Measurements from ENCODE around the gene CGNL1. TPM values are rescaled to one million over a fixed set of nuclear protein-coding genes. Genes with fewer than 3 reads are reported as not detected.

CGNL1 gene
- total RNA-seq, 2 donors from 2014 or later: 16.8 to 26.0 TPM

DNA sequence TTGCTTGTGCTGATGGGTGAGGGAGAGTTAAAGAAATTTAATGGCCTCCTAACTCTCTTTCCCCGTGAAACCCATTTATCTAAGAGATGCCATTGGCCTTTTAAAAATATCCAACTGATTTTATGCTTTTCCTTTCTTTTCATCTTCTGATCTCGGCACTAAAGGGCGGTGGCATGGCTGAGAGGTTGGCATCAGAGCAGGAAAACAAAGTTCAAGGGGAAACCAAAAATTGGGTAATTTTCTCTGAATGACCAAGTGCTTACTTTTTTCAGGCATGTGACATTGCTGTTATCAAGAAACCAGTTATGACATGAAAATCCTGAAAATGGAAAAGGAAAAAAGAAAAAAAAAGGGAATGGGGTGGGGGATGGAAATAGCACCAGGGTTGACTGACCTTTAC lies 3.2 kb downstream of the CGNL1 start:
- intact Hi-C loops (cut with DNase I): no loop called here
- DNase-seq (no peak), ATAC-seq (no peak)

DNA sequence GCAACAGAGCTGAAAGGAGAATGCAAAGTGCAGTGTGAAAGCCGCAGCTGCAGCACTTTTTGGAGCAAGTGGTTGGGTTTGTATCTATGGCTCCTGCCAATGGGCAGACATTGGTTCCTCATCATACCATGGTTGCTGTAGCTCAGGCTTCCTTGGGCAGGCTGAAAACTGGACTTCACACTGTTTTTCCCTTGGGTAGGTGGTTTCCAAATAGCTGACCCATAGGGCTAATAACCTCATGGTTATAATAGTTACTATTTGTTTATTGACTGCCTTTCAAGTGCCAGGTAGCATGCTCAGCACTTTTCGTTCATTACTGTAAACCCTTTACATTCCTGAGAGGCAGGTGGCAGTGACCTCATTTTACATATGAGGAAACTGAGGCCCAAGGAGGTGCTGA lies 4.5 kb downstream of the CGNL1 start:
- no peak for ATAC-seq
- intact Hi-C loops (cut with DNase I): no loop called here

GRCh38 chr15:57382215-57382614 lies 5.9 kb downstream of the CGNL1 start:
- DNase-seq (no peak), ATAC-seq (peak in 1 of 2 donors; percentile 17)
- intact Hi-C loops (cut with DNase I): no loop called here

More for the DNA sequence above, 4.5 kb downstream of the CGNL1 start:
- DNase-seq: no peak

GRCh38 chr15:57382969-57383368 lies 6.7 kb downstream of the CGNL1 start:
- ATAC-seq: peak in 1 of 2 donors; percentile 19
- DNase-seq: no peak
- intact Hi-C loops (cut with DNase I): no loop called here

- intact Hi-C loops (cut with DNase I): no loop called here
- DNase-seq (peak; percentile 48), ATAC-seq (peak; percentile 67 to 78)
These were observed 7.7 kb downstream of the CGNL1 start for GRCh38 chr15:57384024-57384423.

GRCh38 chr15:57384816-57385215 lies 8.5 kb downstream of the CGNL1 start:
- peak in 1 of 2 donors; percentile 63 for ATAC-seq
- intact Hi-C loops (cut with DNase I): no loop called here
- no peak for DNase-seq

DNA sequence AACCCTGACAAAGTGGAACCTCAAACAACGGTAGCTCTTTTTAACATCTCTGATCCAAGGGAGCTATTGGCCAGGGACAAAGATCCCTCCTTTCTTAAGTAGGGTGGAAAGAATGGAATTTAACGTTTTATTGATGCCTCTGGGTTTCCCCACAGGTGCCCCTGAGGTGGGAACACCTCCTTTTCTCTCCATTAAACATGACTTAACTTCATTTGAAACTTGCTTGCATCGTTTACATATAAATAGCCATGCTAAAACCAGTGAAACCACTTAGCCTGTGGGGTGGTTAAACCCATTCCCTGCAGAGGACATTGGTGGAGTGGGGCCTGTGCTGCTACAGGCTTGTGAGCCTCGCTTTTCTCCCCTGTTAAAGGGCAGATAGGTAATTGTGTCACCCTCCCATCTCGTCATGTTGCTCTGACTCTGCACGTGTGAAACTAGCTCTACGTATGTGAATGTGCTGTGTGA lies 9.7 kb downstream of the CGNL1 start:
- intact Hi-C loops (cut with DNase I): no loop called here
- DNase-seq: no peak

GRCh38 chr15:57386976-57387375 lies 10.7 kb downstream of the CGNL1 start:
- no peak for DNase-seq
- ATAC-seq: no peak
- intact Hi-C loops (cut with DNase I): no loop called here

More for the DNA sequence above, 9.7 kb downstream of the CGNL1 start:
- ATAC-seq: no peak

DNA sequence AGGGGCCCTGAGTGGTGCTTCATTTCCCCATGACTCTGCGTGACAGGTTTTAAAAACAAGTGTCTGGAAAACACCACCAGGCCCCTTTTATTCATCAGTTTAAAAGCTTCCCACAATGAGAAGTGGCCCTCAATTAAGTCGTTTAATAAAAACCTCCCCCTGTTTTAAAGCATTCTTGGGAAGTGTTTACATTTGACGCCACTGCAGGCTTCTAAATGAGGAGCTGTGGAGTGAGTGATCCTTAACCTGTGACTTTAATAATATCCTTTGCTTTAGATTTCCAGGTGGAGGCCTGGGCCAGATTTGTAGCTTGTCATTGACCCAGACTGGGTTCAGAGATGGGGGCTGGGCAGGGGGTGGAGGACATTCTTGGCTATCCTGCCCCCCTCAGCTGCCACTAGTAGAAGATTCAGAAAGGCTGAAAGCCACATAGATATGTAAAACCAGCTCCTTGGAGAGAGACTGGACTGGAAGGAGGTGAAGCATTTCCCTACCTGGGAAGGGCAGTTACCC lies 11.3 kb downstream of the CGNL1 start:
- no peak for ATAC-seq
- intact Hi-C loops (cut with DNase I): no loop called here
- no peak for DNase-seq

GRCh38 chr15:57388464-57388863 lies 12.2 kb downstream of the CGNL1 start:
- ATAC-seq (peak in 1 of 2 donors; percentile 29), DNase-seq (no peak)
- intact Hi-C loops (cut with DNase I): no loop called here

- intact Hi-C loops (cut with DNase I): no loop called here
- DNase-seq: no peak
- ATAC-seq: no peak
These were observed 13.7 kb downstream of the CGNL1 start for GRCh38 chr15:57389991-57390390.

DNA sequence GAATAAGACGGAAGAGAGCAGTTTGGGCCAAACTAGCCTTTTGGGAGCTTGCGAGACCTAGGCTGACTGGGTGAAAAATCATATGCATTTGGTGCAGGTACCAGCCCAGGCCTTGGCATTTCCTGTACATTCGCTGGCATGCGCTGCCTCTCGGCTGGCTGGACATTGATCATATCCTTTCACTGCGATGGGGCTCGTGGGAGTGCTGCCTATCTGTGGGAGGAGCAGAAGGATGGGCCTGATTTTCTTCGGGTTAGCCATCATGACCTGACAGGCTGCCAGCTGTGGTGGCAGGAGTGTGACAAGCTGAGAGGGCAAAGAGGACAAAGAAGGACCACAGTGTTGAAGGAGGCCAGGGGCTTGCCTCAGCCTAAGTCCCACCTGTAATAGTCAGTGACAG lies 14.3 kb downstream of the CGNL1 start:
- intact Hi-C loops (cut with DNase I): no loop called here
- no peak for DNase-seq
- no peak for ATAC-seq

DNA sequence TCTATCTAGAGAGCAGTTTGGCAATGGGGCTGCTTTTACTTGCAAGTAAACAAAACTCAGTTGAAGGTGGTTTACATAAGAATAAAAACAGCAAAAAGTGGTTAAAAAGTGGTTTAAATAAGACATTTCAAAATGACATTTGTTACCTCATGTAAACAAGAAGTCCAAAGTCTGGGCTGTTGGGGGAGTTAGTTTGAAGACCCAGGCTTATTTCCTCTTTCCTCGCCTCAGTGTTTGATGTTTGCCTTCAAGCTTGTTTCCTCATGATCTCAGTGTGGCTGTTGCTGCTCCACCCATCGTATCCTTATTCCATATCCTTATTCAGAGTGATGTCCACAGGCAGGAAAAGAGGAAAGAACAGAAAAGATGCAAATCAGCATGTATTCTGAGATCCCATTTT lies 15.2 kb downstream of the CGNL1 start:
- DNase-seq (no peak), ATAC-seq (no peak)
- intact Hi-C loops (cut with DNase I): no loop called here

DNA sequence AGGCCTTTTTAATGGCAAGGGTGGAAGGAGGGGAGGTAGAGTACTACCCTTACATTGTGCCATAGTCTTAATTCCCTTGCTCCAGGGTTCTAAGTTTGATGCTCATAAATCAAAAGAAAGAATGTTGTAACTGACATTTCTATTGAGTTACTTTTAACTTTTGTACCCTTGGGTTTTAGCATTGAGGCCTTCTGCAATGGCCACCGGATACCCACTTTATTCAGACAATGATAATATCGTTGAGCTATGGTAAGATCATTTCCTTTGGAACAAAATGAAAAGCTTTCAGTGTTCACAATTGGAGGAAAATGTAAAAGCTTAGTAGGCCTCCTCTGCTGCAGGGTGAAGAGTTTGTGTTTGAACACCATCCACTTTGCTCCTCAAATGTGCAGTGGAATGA lies 16.8 kb downstream of the CGNL1 start:
- intact Hi-C loops (cut with DNase I): no loop called here
- ATAC-seq (no peak), DNase-seq (no peak)

DNA sequence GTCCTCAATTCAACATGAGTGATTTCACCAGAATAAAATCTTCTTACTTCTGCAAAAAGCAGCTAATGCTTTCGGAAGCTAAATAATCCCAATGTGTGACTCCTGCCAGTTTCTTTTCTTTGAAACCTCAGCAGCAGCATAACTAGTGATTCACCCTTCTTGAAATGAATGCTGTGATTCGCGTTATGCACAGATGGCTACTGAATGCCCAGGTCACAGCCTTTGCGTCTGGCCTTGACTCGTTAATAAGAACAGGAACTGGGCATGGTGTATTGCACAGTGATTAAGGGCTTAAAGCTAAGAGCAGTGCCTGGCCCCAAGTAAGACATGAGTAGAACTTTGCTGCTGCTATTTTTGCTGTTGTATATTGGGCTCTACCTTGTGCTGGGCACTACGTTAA lies 19.0 kb downstream of the CGNL1 start:
- ATAC-seq: peak in 1 of 2 donors; percentile 85

GRCh38 chr15:57398336-57398735 lies 22.0 kb downstream of the CGNL1 start:
- no peak for DNase-seq
- intact Hi-C loops (cut with DNase I): no loop called here
- ATAC-seq: no peak

More for the DNA sequence above, 19.0 kb downstream of the CGNL1 start:
- intact Hi-C loops (cut with DNase I): no loop called here
- DNase-seq: no peak

DNA sequence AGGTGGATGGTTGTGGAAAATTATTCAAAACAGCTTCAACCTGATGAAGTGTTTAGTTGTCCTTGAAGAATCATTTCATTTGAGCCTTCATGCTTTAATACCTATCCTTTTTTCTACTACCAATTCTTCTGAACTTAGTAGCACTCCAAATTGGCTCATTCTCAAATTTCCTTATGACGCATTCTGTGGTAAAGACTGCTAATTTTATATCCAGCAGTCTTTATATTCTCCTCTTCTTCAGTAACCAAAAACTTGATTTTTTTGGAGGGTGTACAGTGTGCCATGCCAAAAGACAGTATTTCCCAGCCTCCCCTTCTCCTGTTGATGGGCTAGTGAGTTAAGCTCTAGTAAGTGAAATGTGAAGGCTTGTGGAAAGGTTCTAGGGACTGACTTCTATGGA lies 25.2 kb downstream of the CGNL1 start:
- DNase-seq: no peak
- intact Hi-C loops (cut with DNase I): no loop called here
- ATAC-seq: no peak

DNA sequence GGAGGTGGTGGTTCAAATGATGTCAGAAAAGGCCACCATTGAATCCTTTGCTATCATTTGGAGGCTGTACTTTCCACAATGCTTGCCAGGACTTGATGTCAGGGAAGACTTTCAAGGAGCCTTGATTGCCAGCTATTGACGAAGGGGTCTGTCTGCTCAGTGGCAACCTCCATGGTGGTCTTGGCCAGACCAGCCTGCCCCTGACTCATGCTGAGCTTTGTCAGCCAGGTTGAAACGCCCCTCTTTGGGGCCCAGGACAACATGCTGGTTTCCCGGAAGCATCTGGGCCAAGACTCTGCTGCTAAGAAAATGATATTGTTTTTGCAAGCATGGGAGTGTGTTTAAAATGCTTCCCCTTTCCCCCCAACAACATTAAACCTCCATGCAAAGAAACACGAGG lies 26.7 kb downstream of the CGNL1 start:
- intact Hi-C loops (cut with DNase I): no loop called here
- DNase-seq: peak; percentile 48
- peak; percentile 55 to 75 for ATAC-seq

DNA sequence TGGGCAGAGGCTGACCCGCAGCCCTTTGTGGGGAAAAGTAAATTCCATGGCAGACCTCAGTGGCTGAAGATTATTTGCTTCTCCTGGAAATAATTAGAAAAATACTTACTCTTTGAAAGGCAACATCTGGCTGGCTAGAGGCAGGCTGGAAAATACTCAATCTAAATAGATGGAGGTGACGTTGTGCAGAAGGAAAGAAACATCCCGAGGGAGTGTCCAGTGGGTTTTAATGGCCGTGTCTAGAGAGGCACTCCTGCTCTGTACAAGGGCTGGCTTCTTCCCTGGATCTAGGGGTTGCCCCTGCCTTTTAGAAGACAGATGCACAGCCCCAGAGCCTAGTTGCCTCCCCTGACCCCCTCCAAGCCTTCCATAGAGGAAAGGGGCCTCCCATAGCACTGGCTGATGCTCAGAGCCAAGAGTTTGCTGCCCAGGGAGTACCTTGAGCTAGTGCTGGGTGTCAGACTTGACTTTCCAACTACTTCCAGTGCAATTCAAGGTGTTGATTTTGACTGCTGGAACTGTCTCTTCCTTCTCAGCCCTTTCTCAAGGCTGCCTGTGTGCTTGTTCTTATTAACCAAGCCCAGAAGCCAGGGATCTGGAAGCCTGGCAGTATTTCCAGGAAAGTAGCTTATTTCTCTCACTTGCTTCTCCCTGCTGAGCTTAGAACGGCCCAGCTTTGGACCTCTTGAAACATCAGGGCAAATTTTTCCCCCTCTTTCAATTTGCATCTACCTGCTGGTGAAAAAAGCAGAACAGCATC lies 27.4 kb downstream of the CGNL1 start:
- DNase-seq (no peak), ATAC-seq (peak; percentile 55 to 84)
- intact Hi-C loops (cut with DNase I): no loop called here

DNA sequence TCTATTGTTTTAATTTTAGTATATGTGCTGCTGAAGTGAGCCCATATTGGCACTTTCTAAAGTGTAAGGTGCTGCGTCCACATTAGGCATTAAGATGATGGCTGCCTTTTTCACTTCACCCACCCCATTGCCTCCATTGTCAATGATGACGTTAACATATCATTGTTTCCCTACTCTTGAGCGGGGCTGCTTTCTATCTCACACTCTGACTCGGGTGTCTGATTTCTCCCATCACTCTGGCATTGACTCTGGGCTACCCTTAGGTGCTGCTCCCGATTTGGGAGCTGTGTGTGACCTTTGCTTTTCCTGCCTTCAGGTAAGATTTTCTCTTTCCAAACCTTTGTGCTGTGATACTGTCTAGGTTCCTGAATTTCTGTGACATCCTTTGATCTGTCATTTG lies 28.8 kb downstream of the CGNL1 start:
- intact Hi-C loops (cut with DNase I): no loop called here
- DNase-seq: no peak
- no peak for ATAC-seq

Data from left cardiac atrium (tissue), 4 donors.